HFF-Myc (cell line): ENCODE data around the gene HORMAD2.
"Not testable (repeated sequence)": the region's sequence is repeated elsewhere in the genome, so short reads cannot be mapped to it uniquely, and the experiment has no call there.

Experiments used
- DNase-seq: peaks from one replicate; pipeline ENCODE4 v3.0.0-alpha.2; 2011; ENCODE audit warnings: low read depth; ENCODE audit errors: extremely low read depth
- H3K4me3 ChIP-seq: replicated peaks from 2 replicates; pipeline ENCODE4 v1.5.1; 2011; ENCODE audit warnings: low read depth, mild to moderate bottlenecking, control low read depth, low read length
- CTCF ChIP-seq: IDR thresholded peaks from 2 replicates; pipeline ENCODE4 v1.5.1; 2012; ENCODE audit warnings: mild to moderate bottlenecking, low read depth, low read length, control low read depth; ENCODE audit errors: missing control alignments

The HORMAD2 gene

DNA sequence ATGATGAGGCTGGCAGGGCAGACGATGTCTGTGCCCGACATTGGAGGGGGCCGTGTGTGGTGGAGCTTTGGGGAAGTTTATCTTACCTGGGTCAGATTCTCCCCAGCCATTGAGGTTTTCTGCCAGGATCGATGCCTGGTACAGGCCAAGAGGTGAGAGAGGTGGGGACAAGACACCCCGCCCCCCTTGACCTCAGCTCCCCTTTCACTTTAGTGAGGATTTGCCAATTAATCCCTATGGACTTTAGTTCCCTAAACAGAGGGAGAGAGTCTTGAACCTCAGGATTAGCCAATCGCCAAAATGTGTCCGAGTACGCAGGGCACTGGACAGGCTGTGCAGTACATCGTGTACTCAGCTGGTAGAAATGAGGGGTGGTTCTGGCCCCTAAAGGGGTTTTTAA lies 541 bp downstream of the HORMAD2 start:
- DNase-seq: no peak
- TF ChIP-seq CTCF: no peak
- no peak overlapping the region for H3K4me3 ChIP-seq

GRCh38 chr22:30086496-30086895 lies 6.2 kb downstream of the HORMAD2 start:
- DNase-seq: no peak
- no peak for TF ChIP-seq CTCF
- no peak overlapping the region for H3K4me3 ChIP-seq

GRCh38 chr22:30087037-30087436 lies 6.8 kb downstream of the HORMAD2 start:
- not testable (repeated sequence) for DNase-seq, H3K4me3 ChIP-seq

DNA sequence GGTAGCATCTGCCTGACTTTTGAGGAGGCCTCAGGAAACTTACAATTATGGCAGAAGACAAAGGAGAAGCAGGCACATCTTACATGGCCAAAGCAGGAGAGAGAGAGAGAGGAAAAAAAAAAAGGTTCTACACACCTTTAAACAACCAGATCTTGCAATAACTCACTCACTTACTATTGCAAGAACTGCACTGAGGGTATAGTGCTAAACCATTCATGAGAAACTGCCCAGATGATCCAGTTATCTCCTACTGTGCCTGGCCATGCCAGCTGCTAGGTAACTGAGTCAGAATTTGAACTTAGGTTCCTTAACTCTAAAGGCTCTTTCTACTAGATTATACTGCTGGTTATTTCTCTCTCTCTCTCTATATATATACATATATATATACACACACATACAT lies 7.3 kb downstream of the HORMAD2 start:
- no peak for DNase-seq
- TF ChIP-seq CTCF: no peak
- H3K4me3 ChIP-seq: no peak overlapping the region

DNA sequence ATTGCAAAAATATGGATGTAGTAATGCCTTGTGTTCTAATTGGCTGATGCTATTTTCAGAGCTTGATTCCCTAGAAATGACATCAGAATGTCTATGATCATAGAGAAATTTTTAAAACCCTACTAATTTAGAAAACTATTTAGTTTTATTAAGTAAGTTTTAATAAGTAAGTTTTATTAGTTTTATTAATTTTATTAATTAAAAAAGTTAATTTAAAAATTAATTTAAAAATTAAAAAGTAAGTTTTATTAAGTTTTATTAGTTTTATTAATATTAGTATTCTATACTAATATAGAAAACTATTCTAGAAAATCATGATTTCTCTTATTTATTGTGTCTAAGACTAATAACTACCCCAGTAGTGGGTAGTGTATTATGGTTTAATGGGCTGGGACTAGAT lies 8.2 kb downstream of the HORMAD2 start:
- H3K4me3 ChIP-seq: no peak overlapping the region
- no peak for DNase-seq
- no peak for TF ChIP-seq CTCF

DNA sequence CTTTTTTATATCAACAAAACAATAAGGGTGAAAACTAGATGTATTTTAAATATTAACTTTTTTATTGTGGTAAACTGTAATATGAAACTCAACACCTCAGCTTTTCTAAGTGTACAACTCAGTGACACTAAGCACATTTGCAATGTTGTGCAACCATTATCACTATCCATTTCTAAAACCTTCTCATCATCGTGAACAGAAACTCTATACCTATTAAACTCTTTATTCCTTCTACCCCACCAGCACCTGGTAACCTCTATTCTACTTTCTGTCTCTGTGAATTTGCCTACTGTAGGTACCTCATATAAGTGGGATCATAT lies 9.4 kb downstream of the HORMAD2 start:
- no peak for TF ChIP-seq CTCF
- H3K4me3 ChIP-seq: no peak overlapping the region
- no peak for DNase-seq

DNA sequence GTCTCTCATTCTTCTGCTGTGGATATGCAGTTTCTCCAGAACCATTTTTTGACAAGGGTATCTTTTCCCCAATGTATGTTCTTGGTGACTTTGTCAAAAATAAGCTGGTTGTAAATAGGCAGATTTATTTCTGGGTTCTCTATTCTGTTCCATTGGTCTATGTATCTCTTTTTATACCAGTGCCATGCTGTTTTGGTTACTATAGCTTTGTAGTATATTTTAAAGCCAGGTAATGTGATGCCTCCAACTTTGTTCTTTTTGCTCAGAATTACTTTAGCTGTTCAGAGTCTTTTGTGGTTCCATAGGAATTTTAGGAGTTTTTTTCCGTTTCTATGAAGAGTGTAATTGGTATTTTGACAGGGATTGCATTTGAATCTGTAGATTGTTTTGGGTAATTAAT lies 12.4 kb downstream of the HORMAD2 start:
- TF ChIP-seq CTCF: no peak
- no peak for DNase-seq
- no peak overlapping the region for H3K4me3 ChIP-seq

GRCh38 chr22:30094804-30095203 lies 14.5 kb downstream of the HORMAD2 start:
- no peak for DNase-seq
- no peak for TF ChIP-seq CTCF
- no peak overlapping the region for H3K4me3 ChIP-seq
